Uterus (tissue), 4 donors: ENCODE results near the gene KRT6B. TPM values are rescaled to one million over a fixed set of nuclear protein-coding genes. Genes with fewer than 3 reads are reported as not detected.
"Not testable (repeated sequence)": the region's sequence is repeated elsewhere in the genome, so short reads cannot be mapped to it uniquely, and the experiment has no call there.

Experiments
- DNase-seq, 2 donors: peaks; one replicate each; pipeline ENCODE4 v3.0.0-alpha.2; 2019 to 2020
- H3K27ac ChIP-seq, 2 donors: fragments of 200-600 bp; sonication (generic); 1 replicate in 1 of 2; 2 replicates in 1 of 2; pipeline ENCODE4 v1.5.1; 2016 to 2018
- H3K27me3 ChIP-seq, 2 donors: fragments of 200-600 bp; sonication (generic); one replicate each; pipeline ENCODE4 v1.5.1; 2018 to 2019; ENCODE audit warnings: control low read depth in 1 of 2
- H3K36me3 ChIP-seq, 2 donors: fragments of 200-600 bp; sonication (generic); one replicate each; pipeline ENCODE4 v1.5.1; 2019; ENCODE audit warnings: control low read depth in 1 of 2
- H3K4me1 ChIP-seq, 2 donors: fragments of 200-600 bp; sonication (generic); one replicate each; pipeline ENCODE4 v1.5.1; 2018 to 2019; ENCODE audit warnings: control low read depth in 1 of 2
- H3K4me3 ChIP-seq, 2 donors: fragments of 200-600 bp; sonication (generic); 1 replicate in 1 of 2; 2 replicates in 1 of 2; pipeline ENCODE4 v1.5.1; 2018 to 2019; ENCODE audit warnings: mild to moderate bottlenecking in 1 of 2
- H3K9me3 ChIP-seq, 2 donors: fragments of 200-600 bp; sonication (generic); one replicate each; pipeline ENCODE4 v1.5.1; 2019; ENCODE audit warnings: control low read depth in 1 of 2
- CTCF ChIP-seq, 4 experiments: fragments of 200-600 bp in 2 of 4; fragments of 450-650 bp in 2 of 4; sonication (generic) in 2 of 4; IDR thresholded peaks; one replicate each; pipeline ENCODE4 v1.5.1; 2016 to 2019; ENCODE audit warnings: antibody characterized with exemption in 4 of 4, mild to moderate bottlenecking in 2 of 4, moderate library complexity in 1 of 4
- POLR2A ChIP-seq, 2 donors: fragments of 450-650 bp; IDR thresholded peaks; one replicate each; pipeline ENCODE4 v1.6.1; 2016; ENCODE audit warnings: antibody characterized with exemption in 2 of 2, mild to moderate bottlenecking in 1 of 2, moderate library complexity in 1 of 2
- intact Hi-C: fragments of 100-400 bp; cut with DNase I; formaldehyde crosslinking; loops from one replicate; pipeline ENCODE4 v1.15.1; 2023; ENCODE audit warnings: low total_unique reads
- total RNA-seq, 4 donors: library from RNA; depleted of rRNA in 3 of 4; stranded (reverse); fragments of >200 nt in 3 of 4; gene quantifications; one replicate each; pipeline versions ENCODE4 v1.1.0 to v1.2.4, GENCODE V29; 2014 to 2023
- donor health status: DM: yes; HTN: yes; CAD: no.

KRT6B gene
- total RNA-seq, 4 donors from 2014 or later, result not detected

GRCh38 chr12:52494100-52494499 is 42.2 kb upstream of the KRT6B start:
- no peaks in the 10 kb centered on the region for H3K4me1 ChIP-seq
- no peak overlapping the region for H3K27ac ChIP-seq
- H3K27me3 ChIP-seq, result no peaks in the 10 kb centered on the region
- intact Hi-C loops, result no loop called here
- no peak overlapping the region for H3K4me3 ChIP-seq
- TF ChIP-seq CTCF (IDR thresholded peaks at IDR 0.05) (no peak), POLR2A (IDR thresholded peaks at IDR 0.05) (no peak)
- H3K36me3 ChIP-seq, result no peaks in the 10 kb centered on the region
- H3K9me3 ChIP-seq, result no peaks in the 10 kb centered on the region
- no peak for DNase-seq

GRCh38 chr12:52493172-52493571 is 41.2 kb upstream of the KRT6B start, which contains the start of gene KRT6A:
Gene KRT6A, minus strand, starts transcription at chr12:52493257. Its CDS starts 69 bp downstream, at chr12:52493188.
- no peaks in the 10 kb centered on the region for H3K27me3 ChIP-seq
- intact Hi-C loops, result no loop called here
- DNase-seq, result no peak
- no peaks in the 10 kb centered on the region for H3K4me1 ChIP-seq
- no peak within 1 kb of the TSS for H3K27ac ChIP-seq
- H3K9me3 ChIP-seq, result no peaks in the 10 kb centered on the region
- H3K36me3 ChIP-seq, result no peaks in the 10 kb centered on the region
- no peak within 1 kb of the TSS for H3K4me3 ChIP-seq
- TF ChIP-seq POLR2A (IDR thresholded peaks at IDR 0.05) (no peak), CTCF (IDR thresholded peaks at IDR 0.05) (no peak)

GRCh38 chr12:52492405-52492804 is 40.5 kb upstream of the KRT6B start:
- H3K4me1 ChIP-seq, result not testable (repeated sequence)

GRCh38 chr12:52491495-52491894 is 39.5 kb upstream of the KRT6B start:
- intact Hi-C loops, H3K36me3 ChIP-seq, H3K4me3 ChIP-seq, H3K27ac ChIP-seq, DNase-seq, H3K27me3 ChIP-seq, H3K4me1 ChIP-seq, H3K9me3 ChIP-seq: not testable (repeated sequence)

More at GRCh38 chr12:52492405-52492804, 40.5 kb upstream of the KRT6B start:
- H3K36me3 ChIP-seq, DNase-seq, H3K9me3 ChIP-seq, H3K4me3 ChIP-seq, H3K27ac ChIP-seq, intact Hi-C loops, H3K27me3 ChIP-seq: not testable (repeated sequence)

GRCh38 chr12:52488736-52489135 is 36.8 kb upstream of the KRT6B start:
- no peaks in the 10 kb centered on the region for H3K27me3 ChIP-seq
- no peak for TF ChIP-seq POLR2A (IDR thresholded peaks at IDR 0.05)
- TF ChIP-seq CTCF (IDR thresholded peaks at IDR 0.05), result no peak

GRCh38 chr12:52487744-52488443 is 35.9 kb upstream of the KRT6B start:
- H3K27me3 ChIP-seq, H3K4me3 ChIP-seq, H3K36me3 ChIP-seq, H3K27ac ChIP-seq, DNase-seq, intact Hi-C loops, H3K4me1 ChIP-seq, H3K9me3 ChIP-seq: not testable (repeated sequence)

More at GRCh38 chr12:52488736-52489135, 36.8 kb upstream of the KRT6B start:
- Histone ChIP-seq H3K9me3 (no peaks in the 10 kb centered on the region), H3K36me3 (no peaks in the 10 kb centered on the region), H3K27ac (no peak overlapping the region), H3K4me3 (no peak overlapping the region), H3K4me1 (no peaks in the 10 kb centered on the region)
- DNase-seq, result no peak
- intact Hi-C loops, result no loop called here

GRCh38 chr12:52487211-52487610 is 35.3 kb upstream of the KRT6B start:
- intact Hi-C loops, result no loop called here
- no peaks in the 10 kb centered on the region for H3K4me1 ChIP-seq
- TF ChIP-seq POLR2A (IDR thresholded peaks at IDR 0.05) (no peak), CTCF (IDR thresholded peaks at IDR 0.05) (no peak)
- no peak for DNase-seq
- H3K27me3 ChIP-seq, result no peaks in the 10 kb centered on the region
- H3K36me3 ChIP-seq, result no peaks in the 10 kb centered on the region
- H3K4me3 ChIP-seq, result no peak overlapping the region
- H3K9me3 ChIP-seq, result no peaks in the 10 kb centered on the region
- H3K27ac ChIP-seq, result no peak overlapping the region
